D341Med (cell line): ENCODE results near the gene GNAI3.

Experiments
- DNase-seq: peaks from one replicate; pipeline ENCODE4 v3.0.0; 2012; ENCODE audit warnings: low spot score

The GNAI3 gene

GRCh38 chr1:109527098-109527811 is 21.2 kb upstream of the GNAI3 start:
- DNase-seq = no peak

GRCh38 chr1:109527846-109528695 is 20.3 kb upstream of the GNAI3 start:
- DNase-seq = no peak

GRCh38 chr1:109528712-109529111 is 19.7 kb upstream of the GNAI3 start:
- no peak for DNase-seq

- DNase-seq = no peak
These were observed 18.4 kb upstream of the GNAI3 start for GRCh38 chr1:109529881-109530456.

- no peak for DNase-seq
These were observed 17.8 kb upstream of the GNAI3 start for GRCh38 chr1:109530457-109531087.

GRCh38 chr1:109531380-109531779 is 17.0 kb upstream of the GNAI3 start:
- DNase-seq = no peak

GRCh38 chr1:109531826-109532364 is 16.5 kb upstream of the GNAI3 start:
- no peak for DNase-seq

- peak; percentile 89 for DNase-seq
These were observed 15.9 kb upstream of the GNAI3 start for GRCh38 chr1:109532365-109533136.

- no peak for DNase-seq
These were observed 14.0 kb upstream of the GNAI3 start for GRCh38 chr1:109534307-109534858.

- DNase-seq = no peak
These were observed 12.9 kb upstream of the GNAI3 start for GRCh38 chr1:109535481-109535880.

- no peak for DNase-seq
These were observed 12.4 kb upstream of the GNAI3 start for GRCh38 chr1:109535971-109536491.

- peak; percentile 62 for DNase-seq
These were observed 10.8 kb upstream of the GNAI3 start for GRCh38 chr1:109537450-109538178.

- DNase-seq = no peak
These were observed 9.4 kb upstream of the GNAI3 start for GRCh38 chr1:109538827-109539555.

- no peak for DNase-seq
These were observed 8.7 kb upstream of the GNAI3 start, which contains the start of gene GPR61 for GRCh38 chr1:109539676-109540075. Gene GPR61 (plus strand): TSS chr1:109539872. CDS start chr1:109543023, 3,151 bp downstream.

- DNase-seq = no peak
These were observed 7.3 kb upstream of the GNAI3 start for GRCh38 chr1:109541102-109541501.

GRCh38 chr1:109542657-109543056 is 5.8 kb upstream of the GNAI3 start:
- no peak for DNase-seq

GRCh38 chr1:109543283-109543987 is 5.0 kb upstream of the GNAI3 start:
- no peak for DNase-seq

GRCh38 chr1:109543988-109544735 is 4.3 kb upstream of the GNAI3 start:
- DNase-seq = no peak
